HG03039 (cell line): ENCODE measurements around the gene KLHL7.
"Not testable (repeated sequence)": the region's sequence is repeated elsewhere in the genome, so short reads cannot be mapped to it uniquely, and the experiment has no call there.

Experiments used
- ATAC-seq: cut with Tn5 transposase; IDR thresholded peaks from one replicate; pipeline ENCODE4 v1.9.1; 2021; ENCODE audit warnings: mild to moderate bottlenecking, moderate library complexity; ENCODE audit not compliant: unreplicated experiment

KLHL7 gene

DNA sequence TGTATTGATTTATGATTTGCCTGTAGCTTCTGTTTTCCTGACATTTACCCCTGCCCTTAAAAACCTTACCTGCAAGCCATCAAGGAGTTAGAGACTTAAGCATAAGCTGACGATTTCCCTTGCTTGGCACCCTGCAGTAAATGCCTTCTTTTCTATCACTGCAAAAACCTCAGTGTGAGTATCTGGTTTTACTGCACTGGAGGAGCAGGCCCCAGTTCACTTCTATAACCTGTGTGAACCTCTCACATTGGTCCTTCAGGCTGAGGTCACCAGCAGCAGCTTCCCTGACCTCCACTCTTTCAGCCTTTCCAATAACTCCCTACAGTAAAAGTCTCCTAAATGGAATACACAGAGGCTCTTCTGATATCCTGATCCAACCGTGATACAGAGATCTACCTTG, 106.8 kb downstream of the KLHL7 start:
- ATAC-seq = no peak

DNA sequence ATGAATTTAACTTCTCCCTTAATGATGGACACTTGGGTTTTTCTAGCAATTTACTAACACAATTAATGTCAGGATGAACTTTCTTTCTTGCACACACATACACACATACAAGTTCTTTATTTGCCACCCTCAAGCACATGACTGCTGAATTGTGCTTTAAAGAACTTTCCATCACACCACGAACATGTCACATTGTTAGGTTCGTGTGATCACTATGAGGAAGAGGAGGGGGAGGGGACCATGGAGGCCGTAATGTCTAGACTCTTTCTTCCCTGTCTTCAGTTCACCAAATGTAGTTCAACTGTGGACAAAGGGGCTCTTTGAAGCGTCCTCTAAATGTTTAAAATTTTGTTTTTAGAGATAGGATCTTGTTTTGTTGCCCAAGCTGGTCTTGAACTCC, 107.3 kb downstream of the KLHL7 start:
- ATAC-seq = no peak

DNA sequence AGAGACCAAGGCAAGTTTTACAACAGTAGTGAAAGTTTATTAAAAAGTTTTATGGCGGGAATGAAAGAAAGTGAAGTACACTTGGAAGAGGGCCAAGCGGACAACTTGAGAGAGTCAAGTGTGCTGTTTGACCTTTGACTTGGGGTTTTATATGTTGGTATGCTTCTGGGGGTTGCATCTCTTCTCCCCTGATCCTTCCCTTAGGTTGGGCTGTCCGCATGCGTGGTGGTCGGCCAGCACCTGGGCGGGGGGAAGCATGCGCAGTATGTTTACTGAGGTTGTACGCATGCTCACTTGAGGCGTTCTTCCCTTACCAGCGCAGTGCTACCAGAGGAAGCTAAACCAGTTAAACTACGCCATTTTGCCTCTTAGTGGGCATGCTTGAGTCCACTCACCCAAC, 108.2 kb downstream of the KLHL7 start:
- no peak for ATAC-seq

DNA sequence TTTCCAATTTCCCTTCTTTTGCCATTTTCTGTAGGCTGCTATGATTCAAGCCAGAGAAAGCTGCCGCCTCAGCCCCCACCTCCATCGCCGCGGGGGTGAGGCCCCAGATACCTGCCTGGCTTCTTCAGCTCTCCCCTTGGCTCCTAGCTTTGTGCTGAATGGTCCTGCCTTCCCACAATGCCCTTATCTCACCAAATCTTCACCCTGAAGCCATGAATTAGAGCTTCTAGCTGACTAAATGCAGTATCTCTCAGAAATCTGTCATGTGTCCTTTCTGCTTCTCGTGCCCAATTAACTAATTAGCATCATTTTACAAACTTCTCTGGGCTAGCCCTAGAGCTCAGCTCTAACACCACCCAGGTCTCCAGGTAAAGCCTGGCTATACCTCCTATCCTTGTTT, 108.8 kb downstream of the KLHL7 start:
- ATAC-seq = no peak

DNA sequence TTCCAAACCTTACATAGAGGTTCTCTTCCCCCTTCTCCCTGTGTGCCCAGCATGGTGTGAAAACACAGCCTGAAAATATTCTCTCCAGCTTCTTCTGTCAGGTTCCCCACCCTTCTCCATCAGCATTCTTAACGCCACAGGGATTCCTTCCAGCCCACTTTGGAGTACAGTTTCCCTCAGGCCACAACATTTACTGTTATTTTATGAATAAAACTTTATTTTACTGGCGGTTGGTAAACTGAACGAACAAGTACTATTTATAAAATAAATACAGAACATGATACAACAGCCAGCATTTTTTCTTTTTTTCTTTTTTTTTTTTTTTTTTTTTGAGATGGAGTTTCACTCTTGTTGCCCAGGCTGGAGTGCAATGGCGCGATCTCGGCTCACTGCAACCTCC, 109.4 kb downstream of the KLHL7 start:
- ATAC-seq = no peak

DNA sequence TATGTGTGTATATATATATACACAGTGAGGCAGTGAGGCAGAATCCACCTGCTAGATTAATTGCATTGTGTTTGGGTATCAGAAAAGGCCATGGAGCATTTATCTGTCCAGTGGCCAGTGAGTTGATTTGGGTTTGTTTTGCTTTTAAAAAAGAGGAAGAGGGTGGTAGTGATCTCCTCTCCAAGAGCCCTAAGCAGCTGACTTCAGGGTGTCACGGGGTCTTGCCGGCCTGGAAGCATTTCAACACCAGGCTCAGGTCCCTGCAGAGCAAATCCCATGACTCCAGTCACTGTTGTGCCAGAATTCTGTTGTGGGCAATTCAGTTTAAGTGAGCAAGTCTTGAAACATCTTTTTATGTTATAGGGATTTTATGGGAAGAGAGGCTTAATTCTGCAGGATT, 110.4 kb downstream of the KLHL7 start:
- no peak for ATAC-seq

DNA sequence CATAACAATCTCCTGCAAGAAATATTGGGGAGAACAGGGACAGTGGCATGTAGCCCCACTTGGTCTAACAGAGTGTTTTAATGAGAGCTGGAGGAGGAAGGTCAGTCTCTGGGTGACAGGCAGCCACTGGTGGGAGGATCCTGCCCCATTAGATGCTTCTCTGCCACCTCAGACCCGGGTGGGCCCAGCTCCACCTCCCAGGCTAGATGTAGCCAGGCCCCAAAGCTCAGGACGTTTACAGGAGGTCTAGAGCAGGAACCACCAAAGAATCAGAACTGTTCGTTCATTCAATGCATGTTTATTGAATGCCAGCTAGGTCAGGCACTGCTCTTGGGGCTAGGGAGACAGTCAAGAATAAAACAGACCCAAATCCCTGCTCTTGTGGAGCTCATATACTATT, 112.6 kb downstream of the KLHL7 start:
- ATAC-seq = no peak

DNA sequence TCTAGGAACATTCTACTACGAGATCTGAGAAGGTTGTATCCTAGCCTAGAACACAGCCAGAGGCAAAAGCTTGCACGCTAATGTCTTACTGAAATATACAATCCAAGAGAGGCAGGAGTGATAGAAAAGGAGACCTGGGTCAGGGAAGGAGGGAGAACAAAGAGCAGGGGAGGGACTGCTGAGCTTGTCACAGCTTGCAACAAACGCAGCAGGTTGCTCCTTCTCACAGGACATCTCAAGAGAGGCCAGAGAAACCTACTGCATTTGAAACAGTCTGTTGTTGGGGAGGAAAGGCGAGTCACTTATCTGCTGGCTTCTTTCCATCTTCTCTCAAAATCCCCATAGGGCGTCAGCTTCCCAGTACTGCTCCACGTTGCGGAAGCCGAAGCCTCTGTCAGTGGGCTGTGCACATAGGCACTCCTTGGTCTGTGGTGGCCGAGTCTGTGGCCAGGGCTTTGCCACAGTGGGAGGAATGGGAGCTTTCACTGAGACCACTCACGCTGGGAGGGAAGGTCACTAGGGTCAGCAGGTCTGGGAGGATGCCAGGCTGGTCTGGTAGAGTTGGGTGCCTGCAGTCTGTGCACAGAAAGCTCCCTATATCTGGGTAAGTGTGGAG, 115.2 kb downstream of the KLHL7 start:
- no peak for ATAC-seq

DNA sequence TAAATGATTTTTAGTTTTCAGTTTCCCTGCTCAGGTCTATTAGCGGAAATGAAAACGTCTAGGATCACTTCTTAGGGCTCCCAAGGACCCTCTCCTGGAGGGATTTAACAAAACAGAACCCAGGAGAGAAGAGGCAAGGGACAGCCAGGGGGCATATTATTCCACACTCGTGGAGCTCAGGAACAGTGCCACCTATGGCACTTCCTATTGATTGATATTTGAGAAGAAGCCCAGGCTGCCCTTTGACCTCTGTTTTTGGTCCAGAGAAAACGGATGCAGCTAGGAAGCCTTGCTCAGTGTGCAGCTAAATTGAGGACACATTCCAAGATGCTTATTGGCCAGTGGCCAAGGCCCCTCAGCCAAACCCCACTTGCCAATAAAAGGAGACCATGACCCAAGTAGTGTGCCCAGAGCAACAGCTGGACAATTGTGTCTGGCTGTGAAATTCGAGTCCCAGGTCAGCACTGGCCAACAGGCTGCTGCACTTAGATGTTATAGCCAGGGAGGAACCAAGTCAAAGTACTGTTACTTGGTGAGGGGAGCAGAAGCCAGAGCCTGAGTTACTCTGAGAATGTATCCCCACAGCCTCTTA, 117.0 kb downstream of the KLHL7 start:
- ATAC-seq = no peak

DNA sequence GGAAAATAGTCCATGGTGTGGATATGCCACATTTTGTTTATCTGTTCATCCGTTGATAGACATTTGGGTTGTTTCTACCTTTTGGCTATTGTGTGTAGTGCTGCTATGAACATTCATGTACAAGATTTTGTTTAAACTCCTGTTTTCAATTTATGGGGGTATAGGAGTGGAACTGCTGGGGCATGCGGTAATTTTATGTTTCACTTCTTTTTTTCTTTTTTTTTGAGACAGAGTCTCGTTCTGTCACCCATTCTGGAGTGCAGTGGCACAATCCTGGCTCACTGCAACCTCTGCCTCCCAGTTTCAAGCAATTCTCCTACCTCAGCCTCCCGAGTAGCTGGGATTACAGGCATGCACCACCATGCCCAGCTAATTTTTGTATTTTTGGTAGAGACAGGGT, 118.8 kb downstream of the KLHL7 start:
- ATAC-seq = not testable (repeated sequence)

DNA sequence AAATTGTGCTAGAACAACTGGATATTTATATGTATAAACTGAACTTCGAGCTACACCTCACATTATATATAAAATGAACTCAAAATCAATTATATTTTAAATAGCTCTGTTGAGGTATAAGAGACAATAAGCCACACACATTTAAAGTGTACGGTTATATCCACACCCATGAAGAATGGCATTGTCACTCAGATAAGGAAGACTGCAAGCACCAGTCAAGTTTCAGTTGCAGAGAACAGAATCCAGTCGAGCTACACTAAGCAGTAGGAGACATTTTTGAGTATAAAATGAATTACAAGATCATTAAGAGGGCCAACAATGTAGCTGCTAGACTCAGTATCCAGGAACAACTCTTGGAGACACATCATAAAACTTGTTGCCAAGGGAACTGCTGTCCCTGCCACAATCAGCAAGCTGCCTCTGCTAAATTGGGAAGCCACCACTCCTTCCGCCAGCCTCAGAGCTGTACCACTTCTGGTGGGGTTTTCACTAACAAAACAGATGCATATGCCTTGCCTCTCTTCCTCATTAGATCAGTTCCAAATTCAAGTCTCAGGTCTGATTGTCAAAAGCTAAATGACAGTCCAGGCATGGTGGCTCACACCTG, 121.4 kb downstream of the KLHL7 start:
- no peak for ATAC-seq
